Neuronal stem cell (in vitro differentiated cells): ENCODE results near the gene ZNF396.
A peak's percentile ranks its signal among the peaks of the same experiment; 100 is the strongest.

Experiments used
- DNase-seq: peaks from one replicate; pipeline ENCODE4 v3.0.0-alpha.2; 2013; ENCODE audit warnings: low spot score
- H2AFZ ChIP-seq: one replicate; pipeline ENCODE4 v1.6.1; 2013; ENCODE audit warnings: mild to moderate bottlenecking, low read length, inconsistent platforms
- H2AK5ac ChIP-seq: 2 replicates; pipeline ENCODE4 v1.6.1; 2013; ENCODE audit warnings: low read depth, mild to moderate bottlenecking, inconsistent platforms, low read length, moderate library complexity, mixed read lengths
- H2BK120ac ChIP-seq: 2 replicates; pipeline ENCODE4 v1.6.1; 2013; ENCODE audit warnings: low read depth, mild to moderate bottlenecking, inconsistent platforms, low read length, moderate library complexity, mixed read lengths
- H2BK12ac ChIP-seq: one replicate; pipeline ENCODE4 v1.6.1; 2013; ENCODE audit warnings: low read length, inconsistent platforms
- H2BK15ac ChIP-seq: 2 replicates; pipeline ENCODE4 v1.6.1; 2013; ENCODE audit warnings: mild to moderate bottlenecking, low read length, inconsistent platforms, mixed read lengths
- H2BK5ac ChIP-seq: one replicate; pipeline ENCODE4 v1.6.1; 2013; ENCODE audit warnings: inconsistent platforms, mild to moderate bottlenecking, low read length, moderate library complexity
- H3K14ac ChIP-seq: one replicate; pipeline ENCODE4 v1.6.1; 2013; ENCODE audit warnings: low read length, inconsistent platforms
- H3K18ac ChIP-seq: 2 replicates; pipeline ENCODE4 v1.6.1; 2013; ENCODE audit warnings: low read length, inconsistent platforms
- H3K23ac ChIP-seq: 2 replicates; pipeline ENCODE4 v1.6.1; 2013; ENCODE audit warnings: low read depth, mild to moderate bottlenecking, mixed read lengths, low read length, inconsistent platforms; ENCODE audit not compliant: poor library complexity
- H3K27ac ChIP-seq: replicated peaks from 3 replicates; pipeline ENCODE4 v1.5.1; 2013; ENCODE audit warnings: low read length, inconsistent platforms
- H3K27me3 ChIP-seq, 3 experiments: 2 replicates each; pipeline ENCODE4 v1.6.1; 2013; ENCODE audit warnings: low read length in 3 of 3, mild to moderate bottlenecking in 2 of 3, inconsistent platforms in 1 of 3, low read depth in 1 of 3, mixed read lengths in 1 of 3, moderate library complexity in 1 of 3; ENCODE audit not compliant: control insufficient read depth in 3 of 3, insufficient read depth in 3 of 3
- H3K36me3 ChIP-seq, 2 donors: replicated peaks in 1 of 2; 2 replicates each; pipeline ENCODE4 v1.6.1; 2013; ENCODE audit warnings: low read length in 2 of 2; ENCODE audit not compliant: control insufficient read depth in 2 of 2, insufficient read depth in 2 of 2
- H3K4ac ChIP-seq: 2 replicates; pipeline ENCODE4 v1.6.1; 2013; ENCODE audit warnings: inconsistent platforms, mild to moderate bottlenecking, low read length, moderate library complexity
- H3K4me1 ChIP-seq, 2 donors: 1 replicate in 1 of 2; 2 replicates in 1 of 2; pipeline ENCODE4 v1.6.1; 2013; ENCODE audit warnings: low read length in 2 of 2, low read depth in 1 of 2; ENCODE audit not compliant: control insufficient read depth in 2 of 2, insufficient read depth in 1 of 2
- H3K4me2 ChIP-seq: one replicate; pipeline ENCODE4 v1.6.1; 2013; ENCODE audit warnings: mild to moderate bottlenecking, low read length, inconsistent platforms; ENCODE audit not compliant: insufficient read depth, poor library complexity, severe bottlenecking
- H3K4me3 ChIP-seq, 2 donors: 2 replicates each; pipeline ENCODE4 v1.5.1; 2013; ENCODE audit warnings: low read length in 2 of 2, mild to moderate bottlenecking in 2 of 2, inconsistent platforms in 1 of 2, moderate library complexity in 1 of 2
- H3K79me1 ChIP-seq: one replicate; pipeline ENCODE4 v1.6.1; 2013; ENCODE audit warnings: low read depth, mild to moderate bottlenecking, inconsistent platforms, low read length, moderate library complexity
- H3K9ac ChIP-seq: one replicate; pipeline ENCODE4 v1.6.1; 2013; ENCODE audit warnings: mild to moderate bottlenecking, low read depth, low read length, inconsistent platforms; ENCODE audit not compliant: poor library complexity
- H3K9me3 ChIP-seq, 2 donors: replicated peaks in 1 of 2; 2 replicates each; pipeline versions ENCODE3 to v1.6.1; 2013; ENCODE audit warnings: low read length in 2 of 2, mild to moderate bottlenecking in 2 of 2, inconsistent platforms in 1 of 2, low read depth in 1 of 2, mixed read lengths in 1 of 2, moderate library complexity in 1 of 2; ENCODE audit not compliant: control insufficient read depth in 2 of 2, insufficient read depth in 1 of 2
- H4K8ac ChIP-seq: one replicate; pipeline ENCODE4 v1.6.1; 2013; ENCODE audit warnings: low read depth, mild to moderate bottlenecking, inconsistent platforms, low read length, moderate library complexity
- H4K91ac ChIP-seq: one replicate; pipeline ENCODE4 v1.6.1; 2013; ENCODE audit warnings: low read length, low read depth, mild to moderate bottlenecking, inconsistent platforms; ENCODE audit not compliant: poor library complexity
- WGBS, 2 donors: extraction: QIAGEN DNeasy Blood & Tissue Kit; methylation state at CpG; one replicate each; pipeline ENCODE4 v1.1.7; 2013; ENCODE audit warnings: missing lambda C conversion rate in 2 of 2, mixed read lengths in 1 of 2; ENCODE audit not compliant: insufficient read length in 2 of 2, insufficient replicate concordance in 1 of 2; ENCODE audit errors: extremely low coverage in 2 of 2; 5-methylcytosine and 5-hydroxymethylcytosine counted together

The ZNF396 gene

DNA sequence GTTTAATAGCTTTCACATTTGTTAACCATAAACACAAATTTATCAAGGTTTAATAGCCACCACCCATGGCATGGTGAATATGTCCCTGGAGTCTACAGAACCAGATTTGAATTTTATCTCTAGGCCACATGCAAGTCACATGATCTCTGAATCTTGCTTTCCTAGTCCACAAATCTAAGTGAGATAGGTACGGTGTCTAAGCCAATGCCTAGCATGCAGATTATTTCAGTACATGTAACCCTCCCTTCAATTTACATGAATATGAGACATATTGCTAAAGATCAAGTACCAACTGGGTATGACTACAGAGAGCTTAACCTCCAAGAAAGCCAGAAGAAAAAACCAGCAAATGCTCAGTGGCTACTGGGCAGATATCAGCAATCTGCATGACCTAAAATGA is 42.9 kb downstream of the ZNF396 start:
- peaks cover 27 to 82% of the 10 kb centered on the region in 2 donors for H3K36me3 ChIP-seq
- H3K27ac ChIP-seq = no peak overlapping the region

DNA sequence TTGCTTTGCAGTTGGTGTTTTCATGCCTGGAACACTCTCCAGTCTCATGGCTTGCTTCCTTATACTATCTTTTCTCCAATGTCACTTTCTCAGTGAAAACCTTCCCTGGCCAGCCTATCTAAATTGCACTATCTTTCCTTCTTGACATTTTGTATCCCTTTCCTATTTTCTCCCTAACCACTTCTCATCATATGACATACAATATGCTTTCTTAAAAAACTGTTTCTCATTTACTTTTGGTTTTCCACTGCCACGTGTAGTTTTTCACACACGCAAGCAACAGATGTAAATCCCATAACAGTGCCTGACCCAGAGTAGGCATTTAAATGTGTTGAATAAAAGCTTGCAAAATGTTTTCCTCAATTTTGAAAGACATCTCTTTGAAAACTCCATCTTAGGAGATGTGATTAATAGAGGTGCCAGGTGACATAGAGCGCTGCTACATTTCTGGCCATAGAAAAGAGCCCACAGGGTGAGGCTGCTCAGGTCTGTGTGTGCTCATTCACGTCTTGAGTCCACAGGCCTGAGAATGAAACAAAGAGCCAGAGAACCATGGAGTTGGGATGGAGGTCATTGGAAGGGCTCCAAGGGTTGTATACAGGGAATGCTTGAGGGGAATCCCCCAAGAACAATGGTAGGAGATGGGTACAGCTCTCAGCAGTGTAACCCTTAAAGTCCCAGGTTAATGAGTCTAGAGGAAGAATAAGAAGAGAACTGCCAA is 45.6 kb downstream of the ZNF396 start:
- Histone ChIP-seq H3K36me3 (peaks cover 19 to 56% of the 10 kb centered on the region in 2 donors), H2BK15ac (no peak overlapping the region), H3K18ac (no peak overlapping the region), H2BK120ac (no peak overlapping the region), H2BK5ac (no peak overlapping the region), H2AFZ (no peak overlapping the region), H3K27ac (no peak overlapping the region), H3K9ac (no peak overlapping the region), H3K4me1 (peaks cover 0 to 2% of the 10 kb centered on the region in 2 donors), H3K14ac (no peak overlapping the region), H3K4me3 (peak overlapping the region in 1 of 2 donors; percentile 52), H3K4me2 (peak overlapping the region; percentile 2), H3K23ac (no peak overlapping the region), H3K9me3 (peaks cover 0 to 14% of the 10 kb centered on the region in 2 donors), H2BK12ac (no peak overlapping the region), H4K91ac (no peak overlapping the region), H4K8ac (no peak overlapping the region), H2AK5ac (no peak overlapping the region), H3K27me3 (no peaks in the 10 kb centered on the region), H3K79me1 (no peaks in the 10 kb centered on the region), H3K4ac (no peak overlapping the region)
- no peak for DNase-seq
- no CpG with 5 or more reads among the region's 4 CpGs for WGBS, 2 donors

More for the DNA sequence above, 42.9 kb downstream of the ZNF396 start:
- H2BK120ac ChIP-seq = no peak overlapping the region
- no peak overlapping the region for H3K14ac ChIP-seq
- H3K27me3 ChIP-seq = no peaks in the 10 kb centered on the region
- H3K79me1 ChIP-seq = no peaks in the 10 kb centered on the region
- no peak overlapping the region for H2AK5ac ChIP-seq
- H3K4ac ChIP-seq = no peak overlapping the region
- no peak overlapping the region for H3K4me2 ChIP-seq
- H2AFZ ChIP-seq = no peak overlapping the region
- peaks cover 0 to 2% of the 10 kb centered on the region in 2 donors for H3K4me1 ChIP-seq
- DNase-seq = no peak
- no peak overlapping the region for H2BK12ac ChIP-seq
- no peak overlapping the region for H3K23ac ChIP-seq
- H4K91ac ChIP-seq = no peak overlapping the region
- H3K9ac ChIP-seq = no peak overlapping the region
- H3K18ac ChIP-seq = no peak overlapping the region
- no peak overlapping the region for H3K4me3 ChIP-seq
- no peak overlapping the region for H2BK5ac ChIP-seq
- H4K8ac ChIP-seq = no peak overlapping the region
- H2BK15ac ChIP-seq = no peak overlapping the region
- no CpG with 5 or more reads among the region's 1 CpG for WGBS, 2 donors
- H3K9me3 ChIP-seq = peaks cover 0 to 15% of the 10 kb centered on the region in 2 donors

DNA sequence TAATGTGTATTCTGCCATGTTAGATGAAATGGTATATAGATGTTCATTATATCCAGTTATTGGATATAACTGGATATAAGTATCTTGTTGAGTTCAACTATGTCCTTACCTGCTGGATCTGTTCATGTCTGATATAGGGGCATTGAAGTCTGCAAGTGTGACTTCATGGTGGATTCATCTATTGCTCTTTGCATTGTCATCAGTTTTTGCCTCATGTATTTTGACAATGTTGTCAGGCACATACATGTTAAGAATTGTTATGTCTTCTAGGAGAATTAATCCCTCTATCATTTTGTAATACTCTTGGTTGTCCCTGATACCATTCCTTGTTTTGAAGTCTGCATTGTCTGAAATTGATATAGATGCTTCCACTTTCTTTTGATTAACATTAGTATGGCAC is 48.3 kb downstream of the ZNF396 start:
- Histone ChIP-seq H3K27me3 (no peaks in the 10 kb centered on the region), H2BK15ac (no peak overlapping the region), H4K8ac (no peak overlapping the region), H3K36me3 (peaks cover 11 to 29% of the 10 kb centered on the region in 2 donors), H3K4me1 (peaks cover 0 to 4% of the 10 kb centered on the region in 2 donors), H3K23ac (no peak overlapping the region), H2BK12ac (no peak overlapping the region), H3K27ac (no peak overlapping the region), H2AK5ac (no peak overlapping the region), H2BK5ac (no peak overlapping the region), H3K18ac (no peak overlapping the region), H3K79me1 (no peaks in the 10 kb centered on the region), H3K9me3 (peaks cover 0 to 3% of the 10 kb centered on the region in 2 donors), H2AFZ (no peak overlapping the region), H3K14ac (no peak overlapping the region), H3K4ac (no peak overlapping the region), H3K4me2 (no peak overlapping the region), H2BK120ac (no peak overlapping the region), H3K9ac (no peak overlapping the region), H4K91ac (no peak overlapping the region), H3K4me3 (no peak overlapping the region)
- DNase-seq = no peak

DNA sequence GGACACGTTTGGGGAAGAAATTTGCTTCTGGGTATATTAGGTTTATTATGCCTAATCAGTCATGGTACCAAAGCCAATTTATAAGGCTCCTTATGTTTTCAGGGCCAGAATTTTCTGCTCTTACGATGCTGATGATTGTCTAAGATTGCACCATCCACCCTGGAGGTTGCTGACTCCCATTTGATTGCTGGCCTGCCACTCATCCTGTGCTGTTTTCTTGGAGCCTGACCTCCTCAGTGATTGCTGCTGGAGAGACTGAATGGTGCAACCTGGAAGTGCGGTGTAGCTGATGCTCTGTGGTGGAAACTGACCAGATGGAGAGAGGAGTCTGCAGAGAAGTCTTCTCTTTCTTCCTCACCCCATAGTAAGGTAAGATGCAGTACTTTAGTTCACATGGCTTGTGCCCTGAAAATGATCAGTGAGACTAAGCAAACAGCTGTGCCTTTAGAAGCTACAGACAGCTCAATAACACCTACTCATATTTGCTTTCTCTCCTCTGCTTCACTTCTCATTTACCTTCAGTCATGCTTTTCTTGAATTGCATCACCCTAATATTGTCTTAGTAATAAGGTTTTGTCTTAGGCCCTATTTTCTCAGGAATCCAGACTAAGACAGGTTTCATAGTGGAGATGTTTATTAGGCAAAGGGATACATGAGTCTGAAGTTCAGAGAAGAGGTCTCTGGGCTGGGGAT is 50.3 kb downstream of the ZNF396 start:
- Histone ChIP-seq H3K23ac (no peak overlapping the region), H2BK15ac (no peak overlapping the region), H3K27me3 (no peaks in the 10 kb centered on the region), H2AK5ac (no peak overlapping the region), H3K4me3 (no peak overlapping the region), H3K27ac (no peak overlapping the region), H3K79me1 (no peaks in the 10 kb centered on the region), H4K8ac (no peak overlapping the region), H2BK12ac (no peak overlapping the region), H2BK5ac (no peak overlapping the region), H3K14ac (no peak overlapping the region), H3K36me3 (peaks cover 4 to 9% of the 10 kb centered on the region in 2 donors), H3K9ac (no peak overlapping the region), H3K4ac (no peak overlapping the region), H4K91ac (no peak overlapping the region), H3K9me3 (no peaks in the 10 kb centered on the region), H3K4me2 (no peak overlapping the region), H3K4me1 (peaks cover 0 to 3% of the 10 kb centered on the region in 2 donors), H2BK120ac (no peak overlapping the region), H2AFZ (no peak overlapping the region), H3K18ac (no peak overlapping the region)
- no CpG with 5 or more reads among the region's 3 CpGs for WGBS, 2 donors
- DNase-seq = no peak
